Stimulated activated CD4-positive, alpha-beta T cell treated with anti-CD3 and anti-CD28 coated beads, Interleukin-1b, Interleukin-23, amount 100 ng/mL, for 1 hour (primary cell): ENCODE data around the gene FLT4.

Experiments
- DNase-seq, 2 donors: peaks; one replicate each; pipeline ENCODE4 v3.0.0-alpha.2; 2020; ENCODE audit warnings: low read depth in 2 of 2

The FLT4 gene

DNA sequence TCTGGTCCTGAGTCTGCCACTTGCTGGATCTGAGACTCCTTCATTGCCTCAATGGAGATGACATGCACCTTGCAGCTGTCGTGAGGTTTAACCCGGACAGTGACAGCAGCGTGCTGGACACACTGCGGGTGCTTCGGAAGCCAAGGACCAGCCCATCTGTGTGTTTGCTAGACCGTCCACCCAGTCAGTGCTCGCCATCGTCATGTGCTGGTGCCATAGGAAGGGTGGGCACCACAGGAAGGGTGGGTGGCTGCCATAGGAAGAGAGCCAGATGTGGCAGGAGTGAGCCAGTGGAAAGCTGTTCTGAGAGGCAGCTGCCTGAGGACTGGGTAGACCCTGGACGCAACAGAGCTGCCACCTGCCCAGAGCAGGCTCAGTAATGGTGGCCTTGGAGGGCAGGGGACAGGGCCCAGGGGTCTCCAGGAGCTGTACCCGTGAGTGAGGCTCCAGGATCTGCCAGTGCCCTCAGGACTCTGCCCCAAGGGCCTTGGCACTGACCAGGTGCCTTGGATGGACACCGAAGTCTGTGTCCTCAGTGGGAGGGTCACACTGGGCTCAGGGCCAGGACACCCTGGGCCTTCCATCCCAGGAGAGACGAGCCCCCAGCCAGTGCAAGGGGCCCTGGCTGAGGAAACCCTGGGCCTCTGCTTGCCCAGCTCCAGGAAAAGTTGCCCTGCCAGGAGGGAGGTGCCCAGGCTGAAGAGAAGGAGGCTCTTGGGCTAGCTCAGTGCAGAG lies 21.8 kb downstream of the FLT4 start:
- no peak for DNase-seq

DNA sequence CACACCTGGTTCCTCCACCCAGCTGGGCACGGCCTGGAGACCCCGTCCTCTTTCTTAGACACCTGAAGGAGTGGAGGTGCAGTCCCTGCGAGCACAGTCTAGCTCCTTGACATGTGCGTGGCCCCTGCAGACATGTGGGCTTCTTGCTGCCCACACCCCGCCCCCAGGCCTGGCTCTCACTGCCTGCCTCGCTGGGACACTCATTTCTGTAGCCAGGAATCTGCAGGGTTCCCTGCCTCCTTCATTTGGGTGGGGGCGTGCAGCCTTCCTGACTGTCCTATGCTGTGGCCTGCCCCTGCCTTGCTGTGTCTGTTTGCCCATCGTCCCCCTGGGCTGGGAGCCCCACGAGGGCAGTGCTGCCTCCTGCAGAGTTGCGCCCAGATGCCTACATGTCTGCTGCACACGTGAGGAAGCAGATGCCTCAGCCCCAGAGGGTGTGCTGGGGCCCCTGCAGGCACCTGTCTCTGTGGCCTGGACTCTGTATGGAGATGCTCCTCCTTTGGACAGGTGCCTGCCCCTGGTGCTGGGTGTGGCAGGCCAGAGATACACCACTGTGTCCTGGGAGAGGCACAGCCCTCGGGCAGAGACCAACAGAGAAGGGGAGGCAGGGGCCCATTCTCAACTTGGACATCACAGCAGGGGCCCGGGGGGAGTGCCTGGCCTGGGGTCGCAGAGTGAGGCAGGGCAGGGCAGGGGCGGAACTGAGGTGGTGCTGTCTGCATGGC lies 22.6 kb downstream of the FLT4 start:
- DNase-seq, result no peak

DNA sequence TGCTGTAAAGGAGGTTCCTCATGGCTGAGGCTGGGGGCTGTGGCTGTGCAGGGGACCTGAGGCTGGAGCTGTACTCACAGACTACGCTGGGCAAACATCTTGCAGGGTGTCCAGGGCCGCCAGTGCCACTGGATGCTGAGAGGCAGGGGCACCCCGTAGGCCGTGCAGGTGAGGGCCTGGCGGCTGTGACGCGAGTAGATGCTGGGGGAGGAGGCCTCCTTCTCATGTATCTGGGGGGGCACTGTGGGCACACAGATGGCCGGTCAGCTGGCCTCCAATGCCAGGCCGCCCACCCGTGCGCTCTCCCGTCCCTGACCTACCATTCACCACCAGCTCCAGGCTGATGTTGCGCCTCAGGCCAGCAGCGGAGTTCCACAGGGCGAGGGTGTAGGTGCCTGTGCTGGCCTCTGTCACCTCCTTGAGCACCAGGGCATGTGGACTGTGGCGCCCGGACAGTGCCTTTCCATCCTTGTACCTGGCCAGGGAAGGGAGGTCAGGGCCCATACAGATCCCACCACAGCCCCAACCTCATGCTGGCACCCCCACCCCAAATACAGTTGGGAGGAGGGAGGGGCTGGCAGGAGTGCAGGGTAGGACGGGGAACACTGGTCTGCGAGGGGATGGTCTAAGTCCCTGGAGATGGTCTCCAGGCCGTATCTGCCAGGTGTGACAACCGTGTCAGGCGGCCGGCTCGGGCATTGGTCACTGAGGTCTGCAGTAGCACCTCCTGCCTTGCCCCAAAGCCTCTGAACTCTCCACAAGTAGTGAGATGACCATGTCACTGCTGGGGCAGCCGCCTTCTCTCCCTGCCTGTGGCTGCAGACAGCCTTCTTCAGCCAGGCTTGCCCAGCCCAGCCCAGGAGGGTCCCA lies 23.4 kb downstream of the FLT4 start:
- no peak for DNase-seq

DNA sequence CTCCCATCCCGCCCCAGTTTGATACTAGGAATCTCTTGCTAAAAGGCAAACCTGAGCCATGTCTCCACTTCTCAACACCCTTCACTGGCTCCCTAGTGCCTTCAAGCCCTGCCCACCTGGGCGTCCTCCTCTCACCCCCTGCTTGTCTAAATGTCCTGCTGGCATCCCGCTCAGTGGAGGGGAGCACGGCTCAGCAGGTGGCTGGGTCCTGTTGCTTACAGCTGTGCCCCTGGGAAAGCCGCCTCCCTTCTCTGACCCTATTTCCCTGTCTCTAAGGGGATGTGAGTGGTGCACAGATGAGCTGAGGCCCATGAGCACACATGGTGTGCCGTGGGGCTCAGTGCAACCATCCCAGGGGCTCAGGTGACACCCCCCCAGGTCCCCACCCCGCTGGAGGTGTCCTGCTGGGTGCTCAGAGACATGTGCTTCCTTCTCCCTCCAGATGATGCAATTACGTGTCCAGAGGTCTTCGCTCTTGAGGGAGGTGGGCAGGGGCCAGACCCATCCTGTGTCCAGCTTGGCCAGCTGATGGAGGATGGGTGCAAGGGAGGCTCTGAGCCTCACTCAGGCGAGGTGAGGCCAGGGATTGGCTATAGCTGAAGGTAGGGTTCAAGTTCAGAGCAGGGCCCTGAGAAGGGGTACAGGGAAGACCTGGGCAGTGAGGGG lies 24.1 kb downstream of the FLT4 start:
- no peak for DNase-seq

DNA sequence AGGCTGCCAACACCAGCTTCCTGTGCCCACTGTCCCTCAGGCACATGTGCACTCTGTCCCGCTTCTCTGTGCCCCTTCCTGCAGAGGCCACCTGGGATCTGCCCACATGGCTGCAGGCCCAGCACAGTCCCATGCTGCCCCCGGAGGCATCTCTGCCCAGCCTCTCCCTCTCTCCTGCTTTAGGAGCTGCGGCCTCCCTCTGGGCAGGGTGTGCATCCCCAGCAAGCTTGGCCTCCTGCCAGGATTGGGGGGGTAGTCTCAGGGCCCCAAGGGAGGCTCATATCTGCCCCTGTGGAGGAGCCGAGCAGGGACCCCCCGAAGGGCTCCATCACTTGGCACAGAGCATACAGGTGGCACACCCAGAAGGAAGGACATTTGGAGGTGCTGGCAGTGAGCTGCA lies 24.8 kb downstream of the FLT4 start:
- no peak for DNase-seq

DNA sequence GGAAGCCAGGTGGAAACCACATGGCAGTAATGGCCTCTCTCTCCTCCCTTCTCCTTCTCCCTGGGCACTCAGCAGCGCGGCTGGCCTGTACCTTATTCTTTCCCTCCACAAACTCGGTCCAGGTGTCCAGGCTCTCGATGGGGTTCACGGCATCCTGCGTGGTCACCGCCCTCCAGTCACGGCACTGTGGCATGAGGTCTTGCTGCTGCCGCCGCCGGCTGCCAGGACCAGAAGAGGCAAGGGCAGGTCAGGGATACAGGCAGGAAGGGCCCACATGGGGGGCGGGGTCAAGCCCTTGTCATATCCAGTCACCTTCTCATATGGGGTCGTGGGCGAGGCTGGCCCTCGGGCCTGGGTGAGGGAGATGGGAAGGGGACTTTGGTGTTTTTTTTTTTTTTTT lies 25.6 kb downstream of the FLT4 start:
- DNase-seq, result no peak

DNA sequence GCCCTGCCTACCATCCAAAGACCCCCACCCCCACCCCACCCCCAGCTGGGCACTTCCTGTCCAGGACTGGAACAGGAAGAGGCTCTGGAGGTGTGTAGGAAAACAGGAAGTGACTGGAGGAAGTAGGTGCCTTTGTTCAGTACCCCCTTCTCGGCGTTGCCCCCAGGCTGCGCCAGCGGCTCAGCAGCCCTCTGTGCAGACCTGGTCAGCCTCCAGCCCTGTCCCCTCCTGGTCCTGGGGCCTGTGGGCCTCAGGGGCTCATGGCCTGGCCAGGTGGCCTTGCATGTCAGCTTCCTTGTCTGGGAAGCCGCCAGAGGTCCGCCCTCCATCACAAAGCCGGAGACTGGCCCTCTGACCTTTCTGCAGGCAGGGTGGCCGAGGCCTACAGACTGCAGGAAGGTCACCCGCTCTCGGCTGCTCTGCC lies 26.0 kb downstream of the FLT4 start:
- DNase-seq, result no peak

DNA sequence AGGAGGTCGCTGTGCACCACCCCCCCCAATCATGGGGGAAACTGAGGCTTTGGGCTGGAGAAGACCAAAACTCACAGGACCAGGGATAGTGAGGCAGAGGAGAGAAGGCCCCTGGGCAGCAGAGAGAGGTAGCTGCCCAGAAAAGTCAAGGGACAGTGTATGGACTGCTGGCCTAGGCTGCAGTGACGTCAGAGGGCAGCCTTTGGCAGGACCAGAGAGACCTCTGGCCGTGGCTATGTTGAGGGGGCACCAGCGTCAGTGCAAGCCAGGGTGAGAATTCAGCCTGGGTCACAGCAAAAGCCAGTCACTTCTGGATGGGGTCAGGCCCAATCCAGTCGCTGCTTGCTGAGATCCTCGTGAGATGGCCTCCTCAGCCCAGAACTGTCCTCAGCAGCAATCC lies 26.5 kb downstream of the FLT4 start:
- DNase-seq, result no peak

DNA sequence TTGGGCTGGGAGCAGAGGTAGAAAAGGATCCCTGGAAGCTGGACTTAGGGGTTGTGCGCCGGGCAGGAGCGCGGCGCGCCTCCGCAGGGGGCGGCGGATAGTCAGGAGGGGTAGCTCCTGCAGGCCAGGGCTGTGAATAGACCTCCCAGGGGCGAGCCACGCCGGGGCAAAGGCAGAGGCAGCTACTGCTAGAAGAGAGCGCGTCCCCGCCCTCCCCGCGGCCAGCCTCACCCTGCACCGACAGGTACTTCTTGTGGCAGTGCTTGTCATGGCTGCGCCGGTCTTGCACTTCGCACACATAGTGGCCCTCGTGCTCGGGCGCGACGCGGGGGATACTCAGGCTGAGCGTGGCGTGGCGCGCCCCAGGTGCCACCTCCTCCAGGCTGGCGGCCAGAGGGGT lies 28.1 kb downstream of the FLT4 start:
- no peak for DNase-seq

DNA sequence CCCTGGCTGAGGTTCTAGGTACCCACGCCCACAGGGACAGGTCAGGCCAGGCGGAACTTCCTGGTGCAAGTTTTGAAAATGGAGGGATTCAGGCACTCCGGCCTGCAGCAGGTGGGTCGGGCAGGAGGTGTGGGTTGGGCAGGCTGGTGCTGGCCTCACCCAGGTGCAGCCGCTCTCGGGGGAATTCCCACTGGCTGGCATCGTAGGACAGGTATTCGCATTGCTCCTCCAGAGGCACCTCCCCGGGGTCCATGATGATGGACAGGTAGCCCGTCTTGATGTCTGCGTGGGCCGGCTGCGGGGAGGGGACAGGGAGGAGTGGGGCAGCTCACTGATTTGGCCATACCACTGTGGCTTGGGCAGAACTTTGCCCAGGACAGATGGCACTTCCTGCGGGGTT lies 29.4 kb downstream of the FLT4 start:
- no peak for DNase-seq

DNA sequence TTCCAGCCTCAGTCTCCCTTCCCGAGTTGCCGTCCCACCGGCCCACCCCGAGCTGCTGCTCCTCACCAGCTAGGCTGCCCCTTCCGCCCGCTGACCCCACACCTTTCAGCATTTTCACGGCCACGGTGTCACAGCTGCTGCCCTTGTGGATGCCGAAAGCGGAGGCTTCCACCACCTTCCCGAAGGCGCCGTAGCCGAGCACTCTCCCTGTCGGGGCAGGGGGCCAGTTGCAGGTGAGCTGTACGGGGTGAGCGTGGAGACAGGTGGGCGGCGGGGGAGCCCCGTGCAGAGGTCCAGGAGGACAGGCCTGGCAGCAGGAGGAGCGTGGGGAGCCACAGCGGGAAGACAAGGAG lies 29.9 kb downstream of the FLT4 start:
- DNase-seq, result no peak

DNA sequence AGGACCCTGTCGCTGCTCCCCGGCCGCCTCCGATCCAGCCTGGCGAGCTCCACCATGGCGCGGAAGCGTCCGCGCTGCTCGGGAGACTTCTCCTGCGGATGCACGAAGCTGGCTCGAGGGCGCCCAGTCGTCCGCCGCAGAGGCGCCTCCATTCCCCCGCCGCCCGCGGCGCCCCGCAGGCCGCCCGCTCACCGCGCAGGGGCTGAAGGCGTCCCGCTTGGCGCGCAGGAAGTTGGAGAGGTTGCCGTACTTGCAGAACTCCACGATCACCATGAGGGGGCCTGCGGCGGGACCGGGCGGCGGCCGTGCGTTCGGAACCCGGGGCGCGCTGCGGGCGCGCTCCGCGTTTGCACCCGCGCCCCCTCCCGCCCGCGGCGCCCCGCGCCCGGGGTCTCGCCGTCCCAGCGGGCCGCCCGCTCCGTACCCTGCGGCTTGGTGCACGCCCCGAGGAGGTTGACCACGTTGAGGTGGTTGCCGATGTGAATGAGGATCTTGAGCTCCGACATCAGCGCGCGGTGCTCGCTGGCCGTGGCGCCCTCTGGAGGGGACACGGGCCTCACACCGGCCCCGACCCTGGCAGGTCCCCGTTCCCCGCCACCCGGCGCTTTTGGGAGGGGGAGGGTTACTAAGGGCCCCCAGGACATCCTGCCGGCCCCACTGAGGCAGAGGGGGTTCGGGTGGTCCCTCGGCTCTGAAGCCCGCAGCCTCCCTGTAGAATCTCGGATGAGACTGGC lies 30.4 kb downstream of the FLT4 start:
- peak in 1 of 2 donors; percentile 7 for DNase-seq

DNA sequence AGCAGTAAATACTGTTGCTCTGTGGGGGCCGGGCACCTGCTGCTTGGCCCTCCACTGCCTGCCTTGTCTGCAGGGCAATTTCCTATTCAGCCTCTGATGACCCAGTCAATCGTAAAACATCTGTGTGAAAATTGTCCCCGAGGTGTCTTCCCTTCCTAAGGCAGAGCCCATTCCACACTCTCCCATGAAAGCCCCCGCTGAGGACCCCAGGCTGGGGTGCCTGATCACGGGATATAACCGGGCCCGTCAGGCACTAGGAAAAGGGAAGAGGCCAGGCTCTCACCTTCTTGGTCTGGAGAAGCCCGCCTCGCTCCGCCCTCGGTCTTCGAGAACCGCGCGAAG lies 30.9 kb downstream of the FLT4 start:
- no peak for DNase-seq

DNA sequence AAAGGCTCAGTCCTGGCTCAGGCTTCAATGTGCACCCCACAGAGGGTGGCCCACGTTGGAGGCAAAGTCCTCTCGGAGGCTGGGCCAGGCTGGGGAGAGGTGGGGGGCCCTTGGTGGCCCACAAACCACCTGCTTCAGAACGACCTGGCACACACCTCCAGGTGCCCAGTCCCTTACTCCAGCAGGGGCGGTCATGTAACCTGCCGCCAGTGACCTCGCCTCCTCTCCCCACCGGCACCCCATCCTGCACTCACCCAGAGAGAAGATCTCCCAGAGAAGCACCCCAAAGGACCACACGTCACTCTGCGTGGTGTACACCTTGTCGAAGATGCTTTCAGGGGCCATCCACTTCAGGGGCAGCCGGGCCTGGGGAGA lies 35.6 kb downstream of the FLT4 start:
- no peak for DNase-seq

DNA sequence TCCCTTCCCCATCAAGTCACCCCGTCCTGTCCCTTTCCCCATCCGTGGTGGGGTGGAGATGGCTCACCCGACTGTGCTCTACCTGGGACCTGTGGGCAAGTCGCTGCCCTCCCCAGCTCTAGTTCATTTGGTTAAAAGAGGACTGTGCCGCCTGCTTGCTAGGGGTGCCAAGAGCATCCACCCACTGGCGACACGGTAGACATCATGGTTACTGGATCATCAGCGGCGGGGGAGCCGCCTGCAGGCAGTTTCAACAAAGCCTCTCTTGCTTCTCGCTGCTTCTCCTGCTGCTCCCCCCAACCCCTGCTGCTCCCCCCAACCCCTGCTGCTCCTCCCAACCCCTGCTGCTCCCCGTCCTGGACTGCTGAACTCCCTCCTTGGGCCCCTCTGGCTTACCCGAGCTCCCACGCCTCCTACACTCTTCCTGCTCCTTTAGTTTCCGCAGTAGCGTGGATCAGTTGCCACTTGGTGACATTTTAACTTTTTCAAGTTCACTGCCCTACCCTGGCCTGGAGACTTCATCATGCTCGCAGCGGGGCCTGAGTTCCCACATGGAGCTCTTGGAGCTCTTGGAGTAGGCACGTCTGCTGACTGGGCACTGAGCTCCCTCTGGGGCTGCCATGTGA lies 36.1 kb downstream of the FLT4 start:
- DNase-seq, result no peak

DNA sequence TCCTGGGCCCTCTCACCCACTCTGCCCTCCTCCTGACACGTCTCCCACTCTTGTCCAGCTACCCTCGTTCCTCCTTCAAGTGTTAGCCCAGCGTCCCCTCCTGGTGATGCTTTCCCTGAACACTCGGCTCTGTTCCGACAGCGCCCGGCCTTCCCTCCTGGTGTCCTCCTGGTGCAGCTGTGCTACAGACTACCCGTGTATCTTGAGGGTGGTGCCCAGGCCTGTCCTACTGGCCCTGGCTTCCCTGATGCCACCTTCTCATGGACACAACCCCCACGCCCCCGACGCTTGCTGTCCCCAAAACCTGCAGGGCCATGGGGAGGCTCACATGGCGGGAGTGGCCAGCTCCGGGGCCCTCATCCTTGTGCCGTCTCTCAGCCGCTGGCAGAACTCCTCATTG lies 36.7 kb downstream of the FLT4 start:
- DNase-seq, result no peak

DNA sequence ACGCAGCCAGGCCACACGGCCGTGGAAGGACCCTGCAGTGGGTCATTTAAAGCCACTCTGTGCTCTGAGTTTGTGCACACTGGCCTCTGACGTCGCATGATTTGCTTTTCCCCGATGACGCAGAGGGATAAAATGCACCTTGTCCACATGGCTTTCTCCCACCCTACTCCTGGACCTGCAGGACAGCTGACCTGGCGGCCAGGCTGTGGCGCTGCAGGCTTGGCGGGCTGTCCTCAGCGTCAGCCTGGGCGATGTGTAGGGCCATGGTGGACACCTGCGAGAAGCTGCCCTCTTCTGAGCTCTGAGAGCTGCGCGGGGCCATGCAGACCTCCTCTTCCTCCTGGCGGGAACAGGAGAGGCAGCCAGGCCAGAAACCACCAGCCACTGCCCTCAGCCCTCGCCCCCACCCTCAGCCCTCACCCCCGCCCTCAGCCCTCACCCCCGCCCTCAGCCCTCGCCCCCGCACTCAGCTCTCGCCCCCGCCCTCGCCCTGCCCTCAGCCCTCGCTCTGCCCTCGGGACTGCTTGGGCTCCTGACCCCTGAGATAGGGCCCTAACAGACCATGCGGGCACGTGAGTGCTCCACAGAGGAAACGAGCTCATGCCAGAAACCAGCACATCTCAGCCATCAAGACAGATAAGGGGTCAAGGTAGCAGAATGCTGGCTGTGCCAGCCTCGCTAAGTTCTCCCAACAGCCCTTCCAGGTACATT lies 38.1 kb downstream of the FLT4 start:
- DNase-seq, result no peak

DNA sequence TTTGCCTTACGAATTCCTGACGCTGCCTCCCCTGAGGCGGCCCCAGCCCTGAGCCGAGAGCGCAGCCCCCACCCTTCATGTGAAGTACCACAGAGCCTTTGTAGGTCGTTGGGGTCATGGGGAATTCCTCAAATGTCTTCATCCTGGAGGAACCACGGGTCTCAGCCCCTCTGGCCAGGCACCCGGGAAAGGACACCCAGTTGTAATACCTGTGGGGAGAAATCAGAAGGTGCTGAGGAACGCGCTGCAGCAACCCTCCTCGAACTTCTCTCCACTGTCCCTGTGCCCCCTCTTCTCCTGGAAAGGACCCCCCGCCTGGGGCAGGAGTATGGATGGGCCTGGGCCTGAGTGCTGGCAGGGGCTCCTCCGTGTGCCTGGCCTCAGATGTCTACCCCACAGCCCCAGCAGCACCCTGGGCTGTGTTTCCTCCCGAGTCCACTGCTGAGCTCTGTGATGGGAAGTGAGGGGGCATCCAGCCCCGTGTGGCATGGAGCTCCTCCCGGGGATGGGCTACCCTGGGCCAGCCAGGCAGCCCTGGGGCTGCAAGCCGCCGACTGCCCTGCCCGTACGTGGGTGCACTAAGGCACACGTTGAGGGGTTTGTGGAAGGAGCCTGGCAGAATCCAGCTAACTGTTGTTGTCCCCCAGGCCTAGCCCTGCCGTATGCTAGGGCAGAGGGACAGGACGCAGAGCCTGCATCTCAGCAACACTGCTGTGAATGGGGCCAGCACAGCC lies 39.4 kb downstream of the FLT4 start:
- DNase-seq, result no peak

DNA sequence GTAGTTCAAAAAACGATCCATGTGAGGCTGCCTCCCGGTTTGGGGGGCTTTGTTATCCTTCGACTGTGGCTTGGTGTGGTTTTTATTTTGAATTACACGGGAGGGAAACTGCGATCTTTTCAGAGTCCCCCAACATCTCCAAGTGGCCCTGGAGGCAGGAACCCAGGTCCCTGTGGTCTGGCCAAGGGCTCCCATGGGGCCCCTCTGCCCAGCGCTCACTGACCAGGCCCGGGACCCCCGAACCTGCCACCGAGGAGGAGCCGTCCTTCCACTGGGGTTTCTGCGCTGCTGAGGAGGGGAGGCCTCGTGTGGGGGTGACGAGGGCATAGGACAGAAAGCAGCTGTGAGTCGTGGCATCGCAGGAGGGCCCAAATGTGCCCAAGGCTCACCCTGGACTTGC lies 40.0 kb downstream of the FLT4 start:
- no peak for DNase-seq
